ACHN (cell line): Measurements from ENCODE around the gene EFNB1.

ENCODE experiments used
- DNase-seq: peaks from one replicate; pipeline ENCODE4 v3.0.0-alpha.2; 2015
- in situ Hi-C: cut with HindIII; loops from 2 replicates; pipeline ENCODE4 v1.10.0; 2017; ENCODE audit warnings: low sequenced_read_pairs, low pct_ligation_motif_present, low pct_unique_long_range_greater_than_20kb

The EFNB1 gene

DNA sequence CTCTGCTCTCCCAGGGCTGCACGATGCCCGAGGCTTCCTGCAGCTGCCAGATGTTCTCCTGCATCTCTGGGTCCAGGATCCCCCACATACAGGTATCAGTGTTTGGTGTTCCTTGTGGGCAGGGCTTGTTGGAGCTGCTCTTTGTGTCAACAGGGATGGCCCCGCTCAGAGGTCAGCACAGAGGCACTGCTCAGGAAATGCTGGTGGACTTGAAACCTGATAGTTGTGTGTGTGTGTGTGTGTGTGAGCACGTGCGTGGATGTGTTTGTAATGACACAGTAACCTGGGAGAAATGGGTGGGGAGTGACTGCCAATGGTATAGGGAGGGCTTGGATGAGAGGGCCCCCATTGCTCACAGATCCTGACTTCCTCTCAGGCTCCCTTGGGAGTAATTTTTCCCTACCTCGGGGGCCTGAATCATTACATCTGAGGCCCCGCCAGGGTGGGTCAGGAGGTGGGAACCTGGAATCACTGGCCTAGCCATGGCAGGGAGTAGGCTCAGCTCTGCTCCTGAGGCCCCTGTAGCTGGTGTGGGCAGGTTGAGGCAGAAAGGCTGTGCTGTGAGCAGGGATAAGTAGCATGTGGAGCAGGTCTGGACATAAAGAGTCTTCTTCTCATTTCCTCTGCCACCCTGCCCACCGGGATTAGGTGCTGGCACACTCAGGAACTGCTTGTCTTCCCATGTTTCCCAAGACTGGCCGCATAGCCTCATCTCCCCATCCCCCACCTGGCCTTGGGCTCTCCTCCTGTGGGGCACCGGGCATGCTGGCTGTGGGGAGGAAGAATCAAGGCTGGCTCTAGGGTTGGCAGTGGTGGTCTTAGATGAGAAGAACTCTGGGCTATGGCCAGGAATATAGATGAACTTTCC is 2.5 kb upstream of the EFNB1 start:
- in situ Hi-C loops: no loop called here
- DNase-seq: no peak

DNA sequence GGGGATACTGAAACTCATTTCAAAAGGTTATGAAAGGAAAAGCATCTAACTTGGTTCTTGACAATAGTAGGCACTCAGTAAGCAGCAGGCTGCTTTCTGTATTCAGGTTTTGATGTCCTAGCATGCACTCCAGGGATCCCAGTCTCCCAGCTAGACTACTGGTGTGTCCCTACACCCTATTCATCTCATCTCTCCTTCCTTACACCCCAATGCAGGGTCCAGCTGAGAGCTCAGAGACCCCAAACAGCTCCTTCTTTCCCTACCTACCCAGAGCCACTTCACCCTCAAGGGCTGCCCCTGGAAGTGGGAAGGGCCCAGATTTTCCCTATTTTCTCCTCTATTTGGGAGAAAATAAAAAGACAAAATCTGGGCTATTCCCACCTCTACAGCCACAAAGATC is 1.6 kb upstream of the EFNB1 start:
- in situ Hi-C loops: no loop called here
- no peak for DNase-seq

DNA sequence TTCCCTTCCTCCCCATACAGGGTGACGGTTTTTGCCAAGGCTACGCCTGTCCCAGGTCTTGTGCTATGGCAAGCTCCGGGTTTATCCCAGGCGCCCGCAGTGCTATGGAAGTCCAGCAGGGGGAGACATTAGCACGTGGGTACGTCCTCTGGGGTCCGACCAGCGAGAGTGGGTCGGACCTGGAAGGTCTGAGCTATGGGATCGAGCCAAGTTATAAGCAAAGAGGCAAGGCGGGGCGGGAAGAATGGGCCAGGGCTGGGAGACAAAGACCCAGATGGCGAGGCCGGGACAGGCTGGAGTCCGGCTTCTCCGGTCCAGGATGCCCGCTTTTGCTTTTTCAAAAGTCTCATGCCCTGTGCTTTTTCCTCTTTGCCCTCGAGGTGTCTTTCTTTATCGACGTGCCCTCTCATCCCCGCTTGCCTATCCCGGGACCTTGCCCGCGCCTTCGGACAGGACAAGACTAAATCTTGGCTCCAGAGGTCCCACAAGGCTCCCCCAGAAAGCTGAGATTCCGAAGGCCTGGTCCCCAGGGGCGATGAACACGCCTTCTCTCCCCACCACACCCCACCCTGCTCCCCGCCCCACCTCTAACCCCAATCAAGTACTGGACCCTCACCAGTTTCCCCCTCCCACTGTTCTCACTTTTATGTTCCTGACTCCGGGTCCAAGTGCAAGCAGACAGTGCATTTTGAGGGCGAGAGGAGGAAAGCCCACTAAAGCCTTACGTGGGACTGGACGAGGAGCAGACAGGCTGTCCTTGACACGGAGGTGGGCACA is 785 bp upstream of the EFNB1 start:
- DNase-seq: peak; percentile 38
- in situ Hi-C loops: no loop called here

DNA sequence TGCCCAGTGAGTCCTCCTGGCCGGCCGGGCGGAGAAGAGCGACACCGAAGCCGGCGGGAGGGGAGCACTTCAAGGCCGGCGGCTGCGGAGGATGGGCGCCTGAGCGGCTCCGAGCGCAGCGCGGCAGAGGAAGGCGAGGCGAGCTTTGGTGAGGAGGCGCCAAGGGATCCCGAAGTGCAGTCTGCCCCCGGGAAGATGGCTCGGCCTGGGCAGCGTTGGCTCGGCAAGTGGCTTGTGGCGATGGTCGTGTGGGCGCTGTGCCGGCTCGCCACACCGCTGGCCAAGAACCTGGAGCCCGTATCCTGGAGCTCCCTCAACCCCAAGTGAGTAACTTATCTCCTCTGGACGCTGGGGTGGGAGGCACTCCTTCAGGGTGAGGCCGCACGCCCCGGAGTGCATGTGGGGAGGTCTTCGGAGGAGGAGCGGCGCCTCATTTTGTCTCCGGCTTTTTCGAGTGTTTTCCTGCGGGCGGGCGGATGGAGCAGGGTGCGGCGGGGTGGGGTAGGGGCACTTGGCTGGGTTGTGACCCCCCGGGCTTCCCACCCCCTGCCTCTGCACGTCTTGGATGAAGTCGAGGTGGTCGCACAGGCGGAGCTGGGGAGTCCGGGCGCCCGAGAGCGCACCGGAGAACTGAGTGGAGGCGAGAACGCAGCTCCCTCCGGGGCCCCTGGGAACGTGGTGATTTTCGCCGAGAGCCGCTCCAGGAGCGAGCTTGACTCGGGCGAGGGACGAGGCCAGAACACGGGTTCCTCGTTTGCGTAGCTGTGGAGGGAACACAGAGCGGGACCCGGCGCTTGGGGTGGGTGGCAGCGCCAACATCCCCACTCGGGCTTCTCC is 979 bp downstream of the EFNB1 start:
- in situ Hi-C loops: no loop called here

DNA sequence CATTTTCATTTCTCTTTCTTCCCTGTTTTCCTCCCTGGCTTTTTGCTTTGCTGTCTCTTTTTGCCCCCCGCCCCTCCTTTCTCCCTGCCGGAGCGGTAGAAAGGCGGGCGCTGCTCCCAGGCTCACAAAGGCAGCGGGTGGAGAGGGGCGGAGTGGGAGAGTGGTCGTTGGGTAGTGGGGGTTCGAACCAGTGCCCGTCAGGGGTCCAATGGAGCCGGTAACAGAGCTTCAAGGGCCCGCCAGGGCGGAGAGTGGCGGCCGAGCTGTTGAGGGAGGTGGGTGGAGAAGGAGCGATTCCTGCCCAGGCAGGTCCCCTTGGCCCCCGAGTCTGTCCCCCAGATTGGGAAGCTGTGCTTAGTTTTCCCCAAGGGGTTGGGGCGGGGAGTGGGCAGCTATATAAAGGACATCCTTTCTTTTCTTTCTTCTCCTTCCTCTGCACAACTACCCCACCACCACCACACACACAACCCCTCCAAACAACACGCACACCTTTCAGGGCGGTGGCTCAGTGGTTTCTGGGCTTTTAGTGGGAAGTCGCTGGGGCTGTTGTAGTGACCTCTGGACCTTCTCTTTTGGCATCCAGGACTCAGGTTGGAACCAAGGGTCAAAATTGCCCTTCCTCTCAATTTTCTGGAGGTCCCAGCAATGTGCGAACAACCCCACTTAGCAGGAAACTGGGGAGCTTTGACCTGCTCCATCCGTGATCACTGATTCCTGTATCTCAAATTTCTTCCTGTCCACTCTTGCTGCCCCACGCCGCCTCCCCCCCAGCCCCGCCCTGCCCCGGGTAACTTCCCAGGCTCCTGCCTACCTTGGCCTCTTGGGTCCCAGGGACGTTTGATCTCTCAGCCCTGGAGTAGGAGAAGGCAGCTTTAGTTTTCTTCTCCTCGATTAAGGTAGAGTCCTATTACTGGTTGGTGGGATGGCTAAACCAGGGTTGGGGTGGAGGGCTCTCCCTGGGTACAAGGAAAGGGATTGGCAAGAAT is 1.9 kb downstream of the EFNB1 start:
- in situ Hi-C loops: no loop called here
- DNase-seq: no peak

More for the DNA sequence above, 979 bp downstream of the EFNB1 start:
- peak; percentile 3 for DNase-seq

DNA sequence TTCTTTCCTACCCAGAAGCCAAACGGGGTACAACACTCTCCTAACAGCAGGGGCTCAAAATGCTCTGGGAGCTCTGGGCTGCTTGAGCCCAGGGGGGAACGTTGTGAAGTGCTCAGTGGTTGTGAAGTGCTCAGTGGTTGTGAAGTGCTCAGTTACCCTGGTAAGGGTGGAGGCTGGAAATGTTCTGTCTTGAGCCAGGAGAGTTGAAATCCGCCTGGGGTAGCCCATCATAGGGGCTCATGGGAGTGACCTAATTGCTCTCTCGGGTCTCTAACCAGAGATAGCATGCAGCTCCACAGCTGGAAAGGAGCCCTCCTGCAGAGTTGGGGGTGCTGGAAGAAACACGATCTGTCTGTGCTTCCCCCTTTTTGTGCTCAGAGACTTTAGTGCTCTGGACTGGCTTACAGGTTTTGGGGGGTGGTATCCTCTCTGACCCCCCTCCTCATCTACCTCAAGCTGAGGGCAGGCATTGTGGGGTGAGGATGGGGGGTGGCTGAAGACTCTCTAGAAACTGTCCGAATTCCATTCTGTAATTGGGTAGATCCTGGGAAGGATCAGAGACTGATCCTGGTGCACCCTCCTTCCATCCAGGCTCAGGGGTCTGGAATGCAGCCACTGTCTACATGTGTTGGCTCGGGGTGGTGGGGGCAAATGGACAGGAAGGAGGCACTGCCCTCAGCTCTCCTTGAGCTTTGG is 2.7 kb downstream of the EFNB1 start:
- in situ Hi-C loops: no loop called here
- DNase-seq: no peak

DNA sequence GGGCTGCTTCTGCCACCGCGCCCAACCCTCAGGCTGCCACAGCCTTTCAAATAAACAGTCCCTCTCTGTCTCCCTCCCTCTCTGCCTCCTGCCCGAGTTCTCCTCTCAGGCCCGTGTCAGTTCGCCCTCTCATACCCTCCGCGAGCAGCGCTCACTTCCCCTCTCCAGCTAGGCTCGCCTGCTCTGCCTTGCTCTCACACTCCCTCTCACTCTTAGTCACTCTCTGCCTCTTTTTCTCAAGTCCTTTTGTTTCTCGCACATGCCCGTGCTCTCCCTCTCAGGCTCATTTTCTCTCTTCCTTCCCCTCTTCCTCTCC is 3.2 kb downstream of the EFNB1 start:
- DNase-seq: no peak
- in situ Hi-C loops: no loop called here

DNA sequence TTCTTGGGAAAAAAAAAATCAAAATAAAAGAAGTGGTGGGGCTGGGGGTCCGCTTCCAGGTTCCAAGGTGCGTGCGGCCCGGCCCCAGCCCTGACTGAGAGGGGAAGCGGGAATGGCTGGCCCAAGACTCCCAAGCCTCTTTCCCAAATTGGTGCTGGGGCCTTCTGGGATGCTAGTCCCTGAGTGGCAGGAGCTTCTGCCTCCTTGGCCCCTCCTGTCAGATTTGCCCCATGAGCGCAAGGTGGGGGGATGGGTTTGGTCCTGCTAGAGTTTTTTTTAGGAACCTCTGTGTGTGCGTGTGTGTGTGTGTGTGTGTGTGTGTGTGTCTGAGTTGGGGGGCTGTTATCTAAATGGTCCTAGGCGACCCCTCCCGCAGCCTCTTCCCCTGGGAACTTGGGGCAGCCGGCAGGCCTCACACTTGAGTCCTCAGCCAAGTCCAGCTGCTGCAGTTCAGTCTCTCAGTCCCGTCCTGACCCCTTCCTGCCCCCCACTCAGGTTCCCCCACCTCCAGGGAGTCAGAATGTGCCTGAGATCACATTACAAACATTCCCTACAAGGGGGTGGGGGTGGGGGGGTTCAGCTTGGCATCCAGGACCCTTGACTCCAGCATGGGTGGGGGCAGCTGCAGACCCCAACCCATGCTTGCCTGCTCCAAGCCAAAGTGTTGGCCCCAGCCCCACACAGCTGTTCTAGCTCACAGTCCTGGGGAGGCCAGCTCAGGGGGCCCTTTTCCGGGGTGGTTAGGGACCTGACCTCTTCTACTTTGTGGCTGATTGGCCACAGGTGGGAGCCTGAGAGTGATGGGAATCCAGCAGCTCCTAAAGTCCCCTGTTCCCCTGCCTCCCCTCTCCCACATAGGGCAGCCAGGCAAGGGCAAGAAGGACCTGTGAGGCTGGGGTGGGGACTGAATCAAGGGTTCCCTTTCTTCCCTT is 4.0 kb downstream of the EFNB1 start:
- no peak for DNase-seq
- in situ Hi-C loops: no loop called here

DNA sequence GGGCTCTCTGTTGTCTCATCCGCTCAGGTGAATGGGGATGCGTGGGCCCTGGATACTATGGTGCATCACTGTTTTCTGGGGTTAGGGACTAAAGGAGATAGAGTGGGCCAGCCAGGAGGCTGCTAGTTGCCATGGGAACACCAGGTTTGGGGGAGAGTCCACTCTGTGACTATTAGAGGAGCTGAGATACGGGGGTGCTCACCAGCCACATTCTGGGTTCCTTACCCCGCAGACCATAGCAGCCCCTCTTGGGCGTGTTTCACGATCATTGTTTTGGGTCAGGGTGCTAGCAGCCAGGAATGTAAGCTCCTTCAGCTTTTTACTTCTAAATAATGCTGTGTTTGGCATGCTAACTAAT is 4.6 kb downstream of the EFNB1 start:
- in situ Hi-C loops: no loop called here
- DNase-seq: no peak

DNA sequence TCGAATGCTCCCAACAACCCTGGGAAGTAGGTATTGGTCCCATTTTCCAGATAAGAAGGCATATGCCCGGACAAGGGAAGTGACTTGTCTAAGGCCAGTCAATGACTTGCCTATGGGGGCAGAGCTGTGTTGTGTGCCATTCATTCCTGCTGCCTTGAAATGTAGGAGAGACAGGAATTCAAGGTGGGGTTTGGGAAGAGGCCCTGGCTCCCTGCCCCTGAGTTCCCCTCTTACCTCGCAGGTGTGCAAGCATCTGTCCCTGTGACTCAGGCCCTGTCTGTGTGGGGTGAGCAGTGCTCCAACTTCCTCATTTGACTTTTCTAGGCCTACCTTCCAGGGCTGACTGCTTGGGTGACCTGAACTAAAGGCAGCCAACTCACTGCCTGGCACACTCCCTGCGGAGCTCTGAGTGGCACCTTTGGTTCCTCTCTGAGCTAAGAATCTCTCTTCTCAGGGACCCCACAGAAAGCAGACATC is 5.1 kb downstream of the EFNB1 start:
- in situ Hi-C loops: no loop called here
- no peak for DNase-seq

DNA sequence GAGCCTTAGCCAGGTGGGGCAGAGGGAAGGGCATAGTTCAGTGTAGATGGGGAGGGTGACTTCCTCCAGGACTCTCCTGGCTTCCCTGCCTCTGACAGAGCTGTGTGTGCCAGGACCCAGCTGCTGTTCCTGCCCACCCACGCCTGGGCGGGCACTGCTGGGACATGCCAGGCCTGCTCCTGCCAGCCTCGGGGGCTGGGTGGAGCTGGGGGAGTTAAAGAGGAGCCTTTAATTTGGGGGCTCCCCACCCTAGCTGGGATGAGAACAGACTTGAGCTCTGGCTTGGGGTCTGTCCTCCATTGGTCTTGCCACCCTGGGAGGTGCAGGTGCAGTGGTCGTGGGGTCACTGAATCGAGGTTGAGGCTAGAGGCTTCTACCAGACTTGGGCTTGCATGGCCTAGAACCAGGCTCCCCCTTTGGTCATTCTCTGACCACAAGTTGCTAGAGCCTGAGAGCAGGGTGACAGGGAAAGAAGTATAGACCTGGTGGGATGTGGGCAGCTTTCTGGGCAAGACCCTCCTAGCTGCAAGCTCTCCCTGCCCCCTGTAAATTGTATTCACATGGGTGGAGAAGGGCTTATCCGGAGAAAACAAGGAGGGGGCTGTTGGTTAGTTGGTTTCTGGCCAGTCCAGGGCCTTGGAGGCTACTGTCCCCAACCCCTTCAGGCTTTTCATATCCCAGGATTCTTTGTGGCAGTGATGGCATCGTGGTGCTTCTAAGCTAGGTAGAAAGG is 5.7 kb downstream of the EFNB1 start:
- in situ Hi-C loops: no loop called here
- DNase-seq: no peak

DNA sequence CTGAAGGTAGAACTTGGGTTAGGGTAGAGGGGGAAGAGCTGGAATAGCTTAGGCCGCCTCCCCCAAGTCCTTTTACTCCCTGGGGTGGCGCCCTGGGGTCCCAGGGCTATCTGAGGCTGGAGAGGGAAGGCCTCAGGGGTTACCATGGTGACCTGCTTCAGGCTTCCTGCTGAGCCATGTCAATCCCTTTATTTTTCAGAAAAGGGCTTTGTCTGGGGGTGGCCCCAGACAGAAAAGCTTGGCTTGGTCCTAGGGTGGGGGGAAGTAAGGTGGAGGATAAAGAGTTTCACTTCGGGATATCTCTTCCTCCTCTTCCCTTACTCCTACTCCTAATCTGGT is 6.3 kb downstream of the EFNB1 start:
- in situ Hi-C loops: no loop called here
- DNase-seq: no peak

DNA sequence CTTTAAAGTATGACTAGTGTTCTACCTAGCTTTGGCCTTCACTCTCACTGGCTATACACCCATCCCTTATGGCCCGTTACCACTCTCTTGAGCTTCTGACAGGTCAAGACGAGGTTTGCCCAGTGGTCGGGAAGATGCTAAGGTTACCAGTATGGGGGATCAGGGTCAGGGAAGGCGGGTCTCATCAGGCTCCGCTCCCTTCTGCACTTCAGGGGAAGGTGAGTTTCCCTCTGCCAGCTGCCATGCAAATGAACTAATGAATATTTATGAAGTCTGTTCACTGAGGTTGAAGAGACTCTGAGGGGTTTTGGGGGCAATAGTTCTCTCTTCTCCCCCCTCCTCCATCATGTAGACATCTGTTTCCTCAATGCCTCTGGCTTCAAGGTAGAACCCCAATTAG is 6.6 kb downstream of the EFNB1 start:
- in situ Hi-C loops: no loop called here
- no peak for DNase-seq

DNA sequence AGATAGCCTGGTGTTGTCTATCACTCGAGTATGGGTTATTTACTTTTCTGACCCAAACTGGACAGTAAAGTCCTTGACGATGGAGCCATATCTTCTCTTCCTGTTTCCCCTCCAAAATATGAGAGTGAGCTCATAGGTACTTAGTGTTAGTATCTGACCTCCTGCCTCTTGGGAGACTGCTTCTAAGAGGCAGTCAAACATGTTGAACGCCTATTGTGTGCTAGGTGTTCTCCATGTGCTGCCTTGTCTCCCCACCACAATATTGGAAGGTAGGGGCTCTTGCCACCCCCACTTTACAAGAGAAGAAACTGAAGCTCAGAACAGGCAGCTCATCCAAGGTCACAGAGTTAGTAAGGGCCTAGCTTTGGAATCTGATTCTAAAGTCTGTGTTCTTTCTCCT is 8.3 kb downstream of the EFNB1 start:
- in situ Hi-C loops: no loop called here
- DNase-seq: no peak

DNA sequence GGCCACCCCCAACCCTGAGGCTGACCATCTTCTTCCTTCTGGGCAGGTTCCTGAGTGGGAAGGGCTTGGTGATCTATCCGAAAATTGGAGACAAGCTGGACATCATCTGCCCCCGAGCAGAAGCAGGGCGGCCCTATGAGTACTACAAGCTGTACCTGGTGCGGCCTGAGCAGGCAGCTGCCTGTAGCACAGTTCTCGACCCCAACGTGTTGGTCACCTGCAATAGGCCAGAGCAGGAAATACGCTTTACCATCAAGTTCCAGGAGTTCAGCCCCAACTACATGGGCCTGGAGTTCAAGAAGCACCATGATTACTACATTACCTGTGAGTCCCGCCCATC is 9.7 kb downstream of the EFNB1 start:
- DNase-seq: no peak
- in situ Hi-C loops: no loop called here

DNA sequence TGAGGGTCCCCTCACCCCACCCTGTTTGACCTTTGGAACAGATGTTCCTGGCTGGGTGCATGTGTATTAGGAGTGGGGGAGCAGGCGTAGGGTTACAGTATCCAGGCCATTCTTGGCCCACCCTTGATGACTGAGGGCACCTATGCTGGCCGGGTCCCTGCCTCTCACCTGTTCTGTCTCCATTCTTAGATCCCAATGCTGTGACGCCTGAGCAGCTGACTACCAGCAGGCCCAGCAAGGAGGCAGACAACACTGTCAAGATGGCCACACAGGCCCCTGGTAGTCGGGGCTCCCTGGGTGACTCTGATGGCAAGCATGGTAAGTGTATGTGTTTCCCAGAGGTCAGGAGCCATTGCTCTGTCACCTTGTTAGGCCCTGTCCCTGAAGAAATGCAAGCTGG is 10.9 kb downstream of the EFNB1 start:
- in situ Hi-C loops: no loop called here
- DNase-seq: no peak
